Ectodermal cell (in vitro differentiated cells): Measurements from ENCODE around the gene GNB1.

Source experiments
- H3K27ac ChIP-seq: 2 replicates; pipeline ENCODE4 v1.7.0; 2013; ENCODE audit warnings: mild to moderate bottlenecking, low read depth, low read length; ENCODE audit not compliant: insufficient read depth, poor library complexity, severe bottlenecking
- H3K27me3 ChIP-seq: 2 replicates; pipeline ENCODE4 v1.7.0; 2013; ENCODE audit warnings: mild to moderate bottlenecking, low read length; ENCODE audit not compliant: insufficient read depth, control insufficient read depth, poor library complexity, severe bottlenecking
- H3K36me3 ChIP-seq: one replicate; pipeline ENCODE4 v1.7.0; 2013; ENCODE audit warnings: low read length; ENCODE audit not compliant: control insufficient read depth, insufficient read depth
- H3K4me1 ChIP-seq: one replicate; pipeline ENCODE4 v1.7.0; 2013; ENCODE audit warnings: low read length; ENCODE audit not compliant: control insufficient read depth, insufficient read depth
- H3K4me3 ChIP-seq: 2 replicates; pipeline ENCODE4 v1.7.0; 2013; ENCODE audit warnings: low read depth, low read length, control low read depth; ENCODE audit not compliant: insufficient read depth
- H3K9me3 ChIP-seq: 2 replicates; pipeline ENCODE4 v1.7.0; 2013; ENCODE audit warnings: mild to moderate bottlenecking, low read length, moderate library complexity; ENCODE audit not compliant: control insufficient read depth
- WGBS, 2 experiments: methylation state at CpG; one replicate each; pipeline ENCODE4 v1.1.7; 2013; ENCODE audit warnings: missing lambda C conversion rate in 2 of 2; 5-methylcytosine and 5-hydroxymethylcytosine counted together

GNB1 gene

GRCh38 chr1:1883092-1883873, 7.6 kb downstream of the GNB1 start:
- no peak overlapping the region for H3K4me3 ChIP-seq
- H3K27me3 ChIP-seq = no peaks in the 10 kb centered on the region
- no peaks in the 10 kb centered on the region for H3K36me3 ChIP-seq
- H3K27ac ChIP-seq = no peak overlapping the region
- H3K9me3 ChIP-seq = no peaks in the 10 kb centered on the region
- 75 to 85% methylated on average over 4 of the region's 4 CpGs for WGBS, 2 experiments
- peaks cover 7% of the 10 kb centered on the region for H3K4me1 ChIP-seq

- Histone ChIP-seq H3K36me3 (peaks cover under 1% of the 10 kb centered on the region), H3K9me3 (no peaks in the 10 kb centered on the region), H3K4me3 (no peak overlapping the region), H3K27ac (no peak overlapping the region), H3K4me1 (peaks cover 7% of the 10 kb centered on the region), H3K27me3 (no peaks in the 10 kb centered on the region)
- WGBS, 2 experiments = 92 to 94% methylated on average over 6 of the region's 6 CpGs
Measured at GRCh38 chr1:1881727-1882126, 9.2 kb downstream of the GNB1 start.

- Histone ChIP-seq H3K27me3 (no peaks in the 10 kb centered on the region), H3K4me3 (no peak overlapping the region), H3K9me3 (no peaks in the 10 kb centered on the region), H3K4me1 (peaks cover 7% of the 10 kb centered on the region), H3K27ac (no peak overlapping the region), H3K36me3 (peaks cover 10% of the 10 kb centered on the region)
- WGBS, 2 experiments = 85 to 87% methylated on average over 13 of the region's 13 CpGs
Measured at GRCh38 chr1:1880617-1881312, 10.1 kb downstream of the GNB1 start.

DNA sequence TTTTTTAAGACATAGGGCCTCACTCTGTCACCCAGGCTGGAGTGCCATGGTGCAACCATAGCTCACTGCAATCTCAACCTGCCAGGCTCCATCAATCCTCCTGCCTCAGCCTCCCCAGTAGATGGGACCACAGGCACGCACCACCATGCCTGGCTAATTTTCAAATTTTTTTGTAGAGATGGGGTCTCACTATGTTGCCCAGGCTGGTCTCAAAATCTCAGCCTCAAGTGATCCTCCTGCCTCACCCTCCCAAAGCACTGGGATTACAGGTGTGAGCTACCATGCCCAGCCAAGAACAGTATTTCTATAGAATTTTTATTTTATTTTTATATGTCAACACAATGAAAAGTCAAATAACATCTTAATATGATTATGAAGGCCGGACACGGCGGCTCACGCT, 10.9 kb downstream of the GNB1 start:
- Histone ChIP-seq H3K27ac (no peak overlapping the region), H3K27me3 (no peaks in the 10 kb centered on the region), H3K9me3 (no peaks in the 10 kb centered on the region), H3K36me3 (peaks cover 18% of the 10 kb centered on the region), H3K4me1 (peaks cover 7% of the 10 kb centered on the region), H3K4me3 (no peak overlapping the region)
- 96 to 98% methylated on average over 5 of the region's 5 CpGs for WGBS, 2 experiments

DNA sequence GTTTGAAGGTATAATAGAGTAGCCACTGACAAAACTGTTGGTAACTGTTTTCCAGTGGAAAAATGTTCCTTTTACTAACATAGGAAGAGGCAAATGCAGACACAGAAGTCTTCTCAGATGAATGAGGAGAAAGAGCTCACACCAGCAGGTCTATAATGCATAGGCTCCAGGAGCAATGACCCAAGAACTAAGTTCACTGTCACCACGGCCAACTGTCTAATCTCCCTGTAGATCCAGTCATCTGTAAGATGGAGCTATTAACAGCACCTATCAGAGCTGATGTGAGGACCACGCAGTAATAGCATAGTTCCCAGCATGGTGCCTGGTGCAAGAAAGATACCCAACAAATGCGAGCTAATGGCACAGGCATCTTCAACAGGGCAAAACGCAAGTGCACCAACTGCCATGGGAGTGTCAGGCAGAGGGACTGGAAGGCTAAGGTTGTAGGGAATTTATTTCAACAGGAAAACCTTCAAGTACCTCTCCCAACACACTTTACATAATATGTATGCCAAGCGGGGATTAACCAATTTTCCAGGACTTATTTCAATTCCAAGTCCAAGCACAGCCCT, 12.9 kb downstream of the GNB1 start:
- Histone ChIP-seq H3K27me3 (no peaks in the 10 kb centered on the region), H3K4me1 (peaks cover 7% of the 10 kb centered on the region), H3K9me3 (no peaks in the 10 kb centered on the region), H3K27ac (no peak overlapping the region), H3K4me3 (no peak overlapping the region), H3K36me3 (peaks cover 23% of the 10 kb centered on the region)
- WGBS, 2 experiments = 82 to 85% methylated on average over 5 of the region's 5 CpGs

GRCh38 chr1:1876335-1876930, 14.5 kb downstream of the GNB1 start:
- H3K27me3 ChIP-seq = no peaks in the 10 kb centered on the region
- peaks cover 1% of the 10 kb centered on the region for H3K4me1 ChIP-seq
- no peak overlapping the region for H3K27ac ChIP-seq
- WGBS, 2 experiments = 93 to 97% methylated on average over 11 of the region's 11 CpGs
- peaks cover 23% of the 10 kb centered on the region for H3K36me3 ChIP-seq
- no peaks in the 10 kb centered on the region for H3K9me3 ChIP-seq
- H3K4me3 ChIP-seq = no peak overlapping the region

DNA sequence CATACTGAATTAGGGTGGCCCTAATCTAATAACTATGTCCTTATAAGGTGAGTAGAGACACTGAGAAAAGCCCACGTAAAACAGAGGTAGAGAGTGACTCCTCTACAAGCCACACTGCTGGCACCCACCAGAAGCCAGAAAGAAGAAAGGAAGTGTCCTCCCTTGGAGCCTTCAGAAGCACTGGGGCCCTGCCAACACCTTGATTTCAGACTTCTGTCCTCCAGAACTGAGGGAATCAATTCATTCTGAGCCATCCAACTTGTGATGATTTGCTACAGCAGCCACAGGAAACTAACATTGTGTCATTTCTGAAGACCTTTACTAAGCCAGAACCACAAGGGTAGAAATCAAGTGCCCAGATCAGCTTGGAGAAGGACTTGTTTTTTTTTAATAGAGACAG, 15.0 kb downstream of the GNB1 start:
- H3K36me3 ChIP-seq = peaks cover 23% of the 10 kb centered on the region
- WGBS, 2 experiments = 95% methylated on average over 1 of the region's 1 CpG
- no peak overlapping the region for H3K4me3 ChIP-seq

DNA sequence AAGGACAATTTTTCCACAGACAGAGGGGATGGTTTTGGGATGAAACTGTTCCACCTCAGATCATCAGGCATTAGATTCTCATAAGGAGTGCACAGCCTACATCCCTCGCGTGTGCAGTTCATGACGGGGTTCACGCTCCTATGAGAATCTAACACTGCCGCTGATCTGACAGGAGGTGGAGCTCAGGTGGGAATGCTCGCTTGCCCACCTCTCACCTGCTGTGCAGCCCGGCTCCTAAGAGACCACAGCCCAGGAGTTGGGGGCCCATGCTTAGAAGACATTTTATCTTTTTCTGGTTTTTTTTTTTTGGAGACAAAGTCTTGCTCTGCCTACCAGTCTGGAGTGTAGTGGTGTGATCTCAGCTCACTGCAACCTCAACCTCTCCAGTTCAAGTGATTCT, 16.0 kb downstream of the GNB1 start:
- H3K4me3 ChIP-seq = no peak overlapping the region
- H3K27me3 ChIP-seq = no peaks in the 10 kb centered on the region
- no peaks in the 10 kb centered on the region for H3K9me3 ChIP-seq
- WGBS, 2 experiments = 95 to 96% methylated on average over 7 of the region's 7 CpGs
- no peak overlapping the region for H3K27ac ChIP-seq
- peaks cover 26% of the 10 kb centered on the region for H3K36me3 ChIP-seq
- H3K4me1 ChIP-seq = no peaks in the 10 kb centered on the region

More for the DNA sequence above, 15.0 kb downstream of the GNB1 start:
- Histone ChIP-seq H3K4me1 (no peaks in the 10 kb centered on the region), H3K27me3 (no peaks in the 10 kb centered on the region), H3K9me3 (no peaks in the 10 kb centered on the region), H3K27ac (no peak overlapping the region)

GRCh38 chr1:1873186-1873585, 17.7 kb downstream of the GNB1 start:
- Histone ChIP-seq H3K36me3 (peaks cover 26% of the 10 kb centered on the region), H3K27ac (no peak overlapping the region), H3K27me3 (no peaks in the 10 kb centered on the region), H3K9me3 (no peaks in the 10 kb centered on the region), H3K4me1 (no peaks in the 10 kb centered on the region), H3K4me3 (no peak overlapping the region)
- WGBS, 2 experiments = 94 to 97% methylated on average over 2 of the region's 2 CpGs
